Trophoblast cell (in vitro differentiated cells and primary cell): ENCODE results near the gene SGCB.

ENCODE experiments used
- DNase-seq, 2 donors: peaks; one replicate each; pipeline ENCODE4 v3.0.0-alpha.2; 2016
- H2AFZ ChIP-seq: 2 replicates; pipeline ENCODE4 v1.6.1; 2013; ENCODE audit warnings: low read length, moderate library complexity, mild to moderate bottlenecking; ENCODE audit not compliant: insufficient read depth, poor library complexity
- H2AK5ac ChIP-seq: 2 replicates; pipeline ENCODE4 v1.6.1; 2013; ENCODE audit warnings: mild to moderate bottlenecking, low read length
- H2BK120ac ChIP-seq: 2 replicates; pipeline ENCODE4 v1.6.1; 2013; ENCODE audit warnings: low read length, mild to moderate bottlenecking, moderate library complexity; ENCODE audit not compliant: insufficient read depth, poor library complexity
- H2BK12ac ChIP-seq: 2 replicates; pipeline ENCODE4 v1.6.1; 2013; ENCODE audit warnings: mild to moderate bottlenecking, low read length, moderate library complexity
- H2BK5ac ChIP-seq: 2 replicates; pipeline ENCODE4 v1.6.1; 2013; ENCODE audit warnings: low read length, low read depth, moderate library complexity, mild to moderate bottlenecking; ENCODE audit not compliant: poor library complexity
- H3K14ac ChIP-seq: 2 replicates; pipeline ENCODE4 v1.6.1; 2013; ENCODE audit warnings: mild to moderate bottlenecking, low read length
- H3K18ac ChIP-seq: 2 replicates; pipeline ENCODE4 v1.6.1; 2013; ENCODE audit warnings: mild to moderate bottlenecking, low read length
- H3K23ac ChIP-seq: 2 replicates; pipeline ENCODE4 v1.6.1; 2013; ENCODE audit warnings: low read length
- H3K27ac ChIP-seq: 2 replicates; pipeline ENCODE4 v1.5.1; 2013; ENCODE audit warnings: low read depth, mild to moderate bottlenecking, inconsistent platforms, low read length, moderate library complexity
- H3K27me3 ChIP-seq: 2 replicates; pipeline ENCODE4 v1.6.1; 2013; ENCODE audit warnings: inconsistent platforms, mild to moderate bottlenecking, low read length, moderate library complexity; ENCODE audit not compliant: insufficient read depth
- H3K36me3 ChIP-seq, 2 experiments: 1 replicate in 1 of 2; 2 replicates in 1 of 2; pipeline ENCODE4 v1.6.1; 2013; ENCODE audit warnings: low read length in 2 of 2, mild to moderate bottlenecking in 2 of 2, moderate library complexity in 1 of 2; ENCODE audit not compliant: insufficient read depth in 2 of 2, control insufficient read depth in 1 of 2
- H3K4ac ChIP-seq: 2 replicates; pipeline ENCODE4 v1.6.1; 2013; ENCODE audit warnings: low read depth, mild to moderate bottlenecking, low read length, moderate library complexity
- H3K4me1 ChIP-seq, 2 experiments: 1 replicate in 1 of 2; 2 replicates in 1 of 2; pipeline ENCODE4 v1.6.1; 2013; ENCODE audit warnings: low read length in 2 of 2, mild to moderate bottlenecking in 2 of 2, moderate library complexity in 1 of 2; ENCODE audit not compliant: insufficient read depth in 2 of 2, control insufficient read depth in 1 of 2
- H3K4me2 ChIP-seq: 2 replicates; pipeline ENCODE4 v1.6.1; 2013; ENCODE audit warnings: inconsistent platforms, mild to moderate bottlenecking, low read length, moderate library complexity
- H3K4me3 ChIP-seq: 2 replicates; pipeline ENCODE4 v1.5.1; 2013; ENCODE audit warnings: mild to moderate bottlenecking, low read depth, low read length, inconsistent platforms
- H3K79me1 ChIP-seq: one replicate; pipeline ENCODE4 v1.6.1; 2013; ENCODE audit warnings: low read length
- H3K79me2 ChIP-seq: 2 replicates; pipeline ENCODE4 v1.6.1; 2013; ENCODE audit warnings: low read length, mild to moderate bottlenecking; ENCODE audit not compliant: control insufficient read depth, insufficient read depth, poor library complexity
- H3K9ac ChIP-seq: 2 replicates; pipeline ENCODE4 v1.6.1; 2013; ENCODE audit warnings: mild to moderate bottlenecking, low read length
- H3K9me3 ChIP-seq: 2 replicates; pipeline ENCODE4 v1.6.1; 2013; ENCODE audit warnings: low read depth, mild to moderate bottlenecking, control low read depth, inconsistent platforms, low read length; ENCODE audit not compliant: insufficient read depth
- H4K12ac ChIP-seq: 2 replicates; pipeline ENCODE4 v1.6.1; 2013; ENCODE audit warnings: low read depth, mild to moderate bottlenecking, low read length, moderate library complexity
- H4K8ac ChIP-seq: 2 replicates; pipeline ENCODE4 v1.6.1; 2013; ENCODE audit warnings: low read depth, mild to moderate bottlenecking, low read length, moderate library complexity
- H4K91ac ChIP-seq: one replicate; pipeline ENCODE4 v1.6.1; 2013; ENCODE audit warnings: low read depth, mild to moderate bottlenecking, low read length, moderate library complexity
- WGBS: extraction: QIAGEN DNeasy Blood & Tissue Kit; methylation state at CpG from one replicate; pipeline ENCODE4 v1.1.7; 2013; ENCODE audit warnings: missing lambda C conversion rate; ENCODE audit not compliant: insufficient read length, insufficient coverage; ENCODE audit errors: extremely low coverage; 5-methylcytosine and 5-hydroxymethylcytosine counted together

The SGCB gene

GRCh38 chr4:52076731-52077130 lies 38.6 kb upstream of the SGCB start:
- no peaks in the 10 kb centered on the region for H3K27me3 ChIP-seq
- H2AK5ac ChIP-seq, result no peak overlapping the region
- WGBS, result no CpG with 5 or more reads among the region's 26 CpGs

GRCh38 chr4:52071791-52072546 lies 33.9 kb upstream of the SGCB start:
- no peak overlapping the region for H3K18ac ChIP-seq
- no peak overlapping the region for H4K12ac ChIP-seq
- no peak overlapping the region for H2BK5ac ChIP-seq
- H3K27ac ChIP-seq, result no peak overlapping the region
- H4K91ac ChIP-seq, result no peak overlapping the region
- H3K79me2 ChIP-seq, result no peaks in the 10 kb centered on the region
- no CpG with 5 or more reads among the region's 10 CpGs for WGBS
- peak in 1 of 2 donors; percentile 9 for DNase-seq
- H3K9me3 ChIP-seq, result no peaks in the 10 kb centered on the region
- no peak overlapping the region for H2BK12ac ChIP-seq
- no peak overlapping the region for H2AFZ ChIP-seq
- H3K9ac ChIP-seq, result no peak overlapping the region
- no peak overlapping the region for H3K14ac ChIP-seq
- H3K79me1 ChIP-seq, result no peaks in the 10 kb centered on the region
- H3K27me3 ChIP-seq, result no peaks in the 10 kb centered on the region
- no peak overlapping the region for H2AK5ac ChIP-seq
- no peak overlapping the region for H4K8ac ChIP-seq
- H3K36me3 ChIP-seq, result no peaks in the 10 kb centered on the region
- no peak overlapping the region for H2BK120ac ChIP-seq
- H3K4me1 ChIP-seq, result peaks cover 3% of the 10 kb centered on the region in 2 experiments
- H3K4me2 ChIP-seq, result no peak overlapping the region
- H3K4ac ChIP-seq, result no peak overlapping the region
- H3K4me3 ChIP-seq, result no peak overlapping the region
- H3K23ac ChIP-seq, result no peak overlapping the region

More at GRCh38 chr4:52076731-52077130, 38.6 kb upstream of the SGCB start:
- H3K79me2 ChIP-seq, result no peaks in the 10 kb centered on the region
- peak; percentile 11 to 53 for DNase-seq
- peak overlapping the region; percentile 61 for H3K4me2 ChIP-seq
- no peak overlapping the region for H2AFZ ChIP-seq
- H2BK5ac ChIP-seq, result no peak overlapping the region
- no peak overlapping the region for H3K9ac ChIP-seq
- no peak overlapping the region for H3K27ac ChIP-seq
- H3K9me3 ChIP-seq, result no peaks in the 10 kb centered on the region
- H3K4ac ChIP-seq, result no peak overlapping the region
- no peak overlapping the region for H4K91ac ChIP-seq
- no peak overlapping the region for H3K4me3 ChIP-seq
- H2BK12ac ChIP-seq, result no peak overlapping the region
- H3K23ac ChIP-seq, result no peak overlapping the region
- H3K79me1 ChIP-seq, result no peaks in the 10 kb centered on the region
- H4K8ac ChIP-seq, result peak overlapping the region; percentile 43
- H3K36me3 ChIP-seq, result no peaks in the 10 kb centered on the region
- no peak overlapping the region for H3K18ac ChIP-seq
- H3K14ac ChIP-seq, result no peak overlapping the region
- H4K12ac ChIP-seq, result no peak overlapping the region
- H2BK120ac ChIP-seq, result no peak overlapping the region
- H3K4me1 ChIP-seq, result peaks cover 3% of the 10 kb centered on the region in 2 experiments

- Histone ChIP-seq H2AFZ (no peak overlapping the region), H3K4ac (no peak overlapping the region), H3K4me2 (no peak overlapping the region), H3K18ac (no peak overlapping the region), H3K27ac (no peak overlapping the region), H2BK120ac (no peak overlapping the region), H3K27me3 (no peaks in the 10 kb centered on the region), H2BK5ac (no peak overlapping the region), H3K9ac (no peak overlapping the region), H2BK12ac (no peak overlapping the region), H3K14ac (no peak overlapping the region), H3K23ac (no peak overlapping the region), H3K4me3 (no peak overlapping the region), H3K36me3 (no peaks in the 10 kb centered on the region), H3K79me2 (no peaks in the 10 kb centered on the region), H2AK5ac (no peak overlapping the region), H3K79me1 (no peaks in the 10 kb centered on the region), H3K9me3 (no peaks in the 10 kb centered on the region), H4K8ac (no peak overlapping the region), H4K91ac (no peak overlapping the region), H4K12ac (no peak overlapping the region), H3K4me1 (no peaks in the 10 kb centered on the region)
- WGBS, result no CpG with 5 or more reads among the region's 1 CpG
- no peak for DNase-seq
Observed at GRCh38 chr4:52069571-52069970, 31.5 kb upstream of the SGCB start.

- H3K79me1 ChIP-seq, result no peaks in the 10 kb centered on the region
- H3K36me3 ChIP-seq, result no peaks in the 10 kb centered on the region
- no peaks in the 10 kb centered on the region for H3K9me3 ChIP-seq
- H3K4ac ChIP-seq, result no peak overlapping the region
- H2AFZ ChIP-seq, result no peak overlapping the region
- no peak overlapping the region for H2AK5ac ChIP-seq
- H3K27me3 ChIP-seq, result no peaks in the 10 kb centered on the region
- H3K4me2 ChIP-seq, result no peak overlapping the region
- no peak overlapping the region for H3K9ac ChIP-seq
- H2BK12ac ChIP-seq, result no peak overlapping the region
- H4K8ac ChIP-seq, result no peak overlapping the region
- peaks cover 0 to 2% of the 10 kb centered on the region in 2 experiments for H3K4me1 ChIP-seq
- no peak overlapping the region for H2BK5ac ChIP-seq
- no peak for DNase-seq
- H3K4me3 ChIP-seq, result no peak overlapping the region
- H3K23ac ChIP-seq, result no peak overlapping the region
- no peak overlapping the region for H3K27ac ChIP-seq
- WGBS, result no CpG with 5 or more reads among the region's 3 CpGs
- H4K91ac ChIP-seq, result no peak overlapping the region
- no peak overlapping the region for H3K14ac ChIP-seq
- no peaks in the 10 kb centered on the region for H3K79me2 ChIP-seq
- no peak overlapping the region for H3K18ac ChIP-seq
- H4K12ac ChIP-seq, result no peak overlapping the region
- H2BK120ac ChIP-seq, result no peak overlapping the region
Observed at GRCh38 chr4:52059372-52059771, 21.3 kb upstream of the SGCB start.
